ENCODE results near the gene KDM4C. TPM values are rescaled to one million over a fixed set of nuclear protein-coding genes. Genes with fewer than 3 reads are reported as not detected.

KDM4C gene
- total and polyA plus RNA-seq, 2 of the 13 experiments (the other 11 are each of a cell fraction or from before 2014, with no cell fraction given), result 19.4 to 23.6 TPM

DNA sequence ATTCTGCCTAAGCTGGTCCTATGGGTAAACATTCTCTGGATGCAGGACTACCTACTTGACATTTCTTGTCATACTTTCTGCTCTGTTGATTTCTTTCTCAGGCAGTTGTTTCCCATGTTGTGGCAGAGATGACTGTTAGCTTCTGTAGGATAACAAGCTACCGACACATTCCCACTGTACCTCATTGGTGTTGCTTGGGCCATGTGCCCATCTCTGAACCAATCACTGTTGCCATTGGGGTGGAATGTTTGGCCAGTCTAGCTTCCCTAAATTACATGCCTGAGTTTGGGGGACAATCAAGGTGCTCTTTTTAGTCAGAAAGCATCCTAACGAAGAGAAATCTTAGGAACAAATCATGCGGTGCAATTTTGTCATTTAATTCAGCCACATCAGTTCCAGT lies 212.0 kb downstream of the KDM4C start:
- POLR2A ChIA-PET, result no interaction called here
- CTCF ChIA-PET (ENCODE audit: low intra/inter-chr PET ratio, low total read pairs), result no interaction called here

More for the DNA sequence above, 212.0 kb downstream of the KDM4C start:
- BruUV-seq (replicated peaks), result no TSS peak
- H3K27ac ChIP-seq (ENCODE audit: extremely low read length, insufficient read depth, low read length), result no peak overlapping the region
- no peaks in the 10 kb centered on the region for H3K9me3 ChIP-seq (ENCODE audit: low read length)
- peaks cover 47% of the 10 kb centered on the region for H3K4me1 ChIP-seq (ENCODE audit: insufficient read depth, low read length)
- H3K4me3 ChIP-seq (replicated peaks in 1 of 3; ENCODE audit: insufficient read depth in 1 of 3, low read depth in 2 of 3, low read length in 3 of 3), result no peak overlapping the region
- no peak overlapping the region for H2AFZ ChIP-seq (ENCODE audit: low read length)
- H4K20me1 ChIP-seq (ENCODE audit: insufficient read depth, low read length), result no peaks in the 10 kb centered on the region
- intact Hi-C loops (cut with micrococcal nuclease; ENCODE audit: unreplicated experiment) (loop anchor here (10.0 kb wide), 1 partner anchor 55 kb away; no protein-coding TSS in a partner anchor), in situ Hi-C loops (cut with HindIII; ENCODE audit: extremely low pct_ligation_motif_present, low pct_unique_long_range_greater_than_20kb) (loop anchor here (5.0 kb wide), 1 partner anchor 63 kb away; no protein-coding TSS in a partner anchor)
- H3K4me2 ChIP-seq (ENCODE audit: low read depth, low read length), result no peak overlapping the region
- no peak overlapping the region for H3K9ac ChIP-seq (ENCODE audit: insufficient read depth, low read depth, low read length)
- H3K36me3 ChIP-seq (replicated peaks in 1 of 2; ENCODE audit: control insufficient read depth in 1 of 2, insufficient read depth in 2 of 2, low read length in 2 of 2), result 0 out of 5 replicates have a peak, but pooled peaks cover 0 to 2% of the 10 kb centered on the region in 2 experiments
- no peak for DNase-seq (ENCODE audit: low spot score)
- H3K27me3 ChIP-seq (ENCODE audit: control insufficient read depth in 1 of 2, insufficient read depth in 2 of 2, low read length in 2 of 2), result no peaks in the 10 kb centered on the region
- no peak for TF ChIP-seq ZNF282 (IDR thresholded peaks at IDR 0.05; ENCODE audit: partially characterized antibody)
- TF ChIP-seq ZNF205 (CRISPR knock-in tag; IDR thresholded peaks at IDR 0.05), result no peak
- no peak for TF ChIP-seq NPAS2 (CRISPR knock-in tag; IDR thresholded peaks at IDR 0.05; ENCODE audit: borderline replicate concordance)
- no peak for TF ChIP-seq GATAD2A (CRISPR knock-in tag; IDR thresholded peaks at IDR 0.05)
- no peak for TF ChIP-seq ZBTB1 (CRISPR knock-in tag; IDR thresholded peaks at IDR 0.05; ENCODE audit: borderline replicate concordance)
- no peak for TF ChIP-seq BRCA1 (CRISPR knock-in tag; IDR thresholded peaks at IDR 0.05)
- TF ChIP-seq, protein P1, sequence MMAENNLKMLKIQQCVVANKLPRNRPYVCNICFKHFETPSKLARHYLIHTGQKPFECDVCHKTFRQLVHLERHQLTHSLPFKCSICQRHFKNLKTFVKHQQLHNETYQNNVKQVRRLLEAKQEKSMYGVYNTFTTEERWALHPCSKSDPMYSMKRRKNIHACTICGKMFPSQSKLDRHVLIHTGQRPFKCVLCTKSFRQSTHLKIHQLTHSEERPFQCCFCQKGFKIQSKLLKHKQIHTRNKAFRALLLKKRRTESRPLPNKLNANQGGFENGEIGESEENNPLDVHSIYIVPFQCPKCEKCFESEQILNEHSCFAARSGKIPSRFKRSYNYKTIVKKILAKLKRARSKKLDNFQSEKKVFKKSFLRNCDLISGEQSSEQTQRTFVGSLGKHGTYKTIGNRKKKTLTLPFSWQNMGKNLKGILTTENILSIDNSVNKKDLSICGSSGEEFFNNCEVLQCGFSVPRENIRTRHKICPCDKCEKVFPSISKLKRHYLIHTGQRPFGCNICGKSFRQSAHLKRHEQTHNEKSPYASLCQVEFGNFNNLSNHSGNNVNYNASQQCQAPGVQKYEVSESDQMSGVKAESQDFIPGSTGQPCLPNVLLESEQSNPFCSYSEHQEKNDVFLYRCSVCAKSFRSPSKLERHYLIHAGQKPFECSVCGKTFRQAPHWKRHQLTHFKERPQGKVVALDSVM (CRISPR knock-in tag; IDR thresholded peaks at IDR 0.05), result no peak
- TF ChIP-seq, protein P2, sequence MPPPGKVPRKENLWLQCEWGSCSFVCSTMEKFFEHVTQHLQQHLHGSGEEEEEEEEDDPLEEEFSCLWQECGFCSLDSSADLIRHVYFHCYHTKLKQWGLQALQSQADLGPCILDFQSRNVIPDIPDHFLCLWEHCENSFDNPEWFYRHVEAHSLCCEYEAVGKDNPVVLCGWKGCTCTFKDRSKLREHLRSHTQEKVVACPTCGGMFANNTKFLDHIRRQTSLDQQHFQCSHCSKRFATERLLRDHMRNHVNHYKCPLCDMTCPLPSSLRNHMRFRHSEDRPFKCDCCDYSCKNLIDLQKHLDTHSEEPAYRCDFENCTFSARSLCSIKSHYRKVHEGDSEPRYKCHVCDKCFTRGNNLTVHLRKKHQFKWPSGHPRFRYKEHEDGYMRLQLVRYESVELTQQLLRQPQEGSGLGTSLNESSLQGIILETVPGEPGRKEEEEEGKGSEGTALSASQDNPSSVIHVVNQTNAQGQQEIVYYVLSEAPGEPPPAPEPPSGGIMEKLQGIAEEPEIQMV (CRISPR knock-in tag; IDR thresholded peaks at IDR 0.05; ENCODE audit: low read depth), result no peak
- TF ChIP-seq, protein P3, sequence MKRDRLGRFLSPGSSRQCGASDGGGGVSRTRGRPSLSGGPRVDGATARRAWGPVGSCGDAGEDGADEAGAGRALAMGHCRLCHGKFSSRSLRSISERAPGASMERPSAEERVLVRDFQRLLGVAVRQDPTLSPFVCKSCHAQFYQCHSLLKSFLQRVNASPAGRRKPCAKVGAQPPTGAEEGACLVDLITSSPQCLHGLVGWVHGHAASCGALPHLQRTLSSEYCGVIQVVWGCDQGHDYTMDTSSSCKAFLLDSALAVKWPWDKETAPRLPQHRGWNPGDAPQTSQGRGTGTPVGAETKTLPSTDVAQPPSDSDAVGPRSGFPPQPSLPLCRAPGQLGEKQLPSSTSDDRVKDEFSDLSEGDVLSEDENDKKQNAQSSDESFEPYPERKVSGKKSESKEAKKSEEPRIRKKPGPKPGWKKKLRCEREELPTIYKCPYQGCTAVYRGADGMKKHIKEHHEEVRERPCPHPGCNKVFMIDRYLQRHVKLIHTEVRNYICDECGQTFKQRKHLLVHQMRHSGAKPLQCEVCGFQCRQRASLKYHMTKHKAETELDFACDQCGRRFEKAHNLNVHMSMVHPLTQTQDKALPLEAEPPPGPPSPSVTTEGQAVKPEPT (CRISPR knock-in tag; IDR thresholded peaks at IDR 0.05; ENCODE audit: low read depth), result no peak
- ATAC-seq, result peak; percentile 44; the same call in 1 of the 3 replicates
- WGBS (ENCODE audit: low lambda C conversion rate), result 94% methylated on average over 3 of the region's 3 CpGs
- H3K79me2 ChIP-seq (ENCODE audit: insufficient read depth, low read length), result peaks cover 5% of the 10 kb centered on the region
- FAIRE-seq, result no peak
